Measurements from ENCODE around the gene CD200. TPM values are rescaled to one million over a fixed set of nuclear protein-coding genes. Genes with fewer than 3 reads are reported as not detected.
"Not testable (repeated sequence)": the region's sequence is repeated elsewhere in the genome, so short reads cannot be mapped to it uniquely, and the experiment has no call there.

The CD200 gene
- total RNA-seq, 1 experiment from 2014 or later = not detected

- DNase-seq (ENCODE audit: low read depth) = no peak
These were observed 25.2 kb downstream of the CD200 start for GRCh38 chr3:112357930-112358780.

GRCh38 chr3:112360561-112360960 is 27.6 kb downstream of the CD200 start:
- DNase-seq (ENCODE audit: low read depth) = no peak

GRCh38 chr3:112362221-112362620 is 29.3 kb downstream of the CD200 start:
- no peak for DNase-seq (ENCODE audit: low read depth)

GRCh38 chr3:112364291-112364690 is 31.3 kb downstream of the CD200 start:
- no peak for DNase-seq (ENCODE audit: low read depth)

DNA sequence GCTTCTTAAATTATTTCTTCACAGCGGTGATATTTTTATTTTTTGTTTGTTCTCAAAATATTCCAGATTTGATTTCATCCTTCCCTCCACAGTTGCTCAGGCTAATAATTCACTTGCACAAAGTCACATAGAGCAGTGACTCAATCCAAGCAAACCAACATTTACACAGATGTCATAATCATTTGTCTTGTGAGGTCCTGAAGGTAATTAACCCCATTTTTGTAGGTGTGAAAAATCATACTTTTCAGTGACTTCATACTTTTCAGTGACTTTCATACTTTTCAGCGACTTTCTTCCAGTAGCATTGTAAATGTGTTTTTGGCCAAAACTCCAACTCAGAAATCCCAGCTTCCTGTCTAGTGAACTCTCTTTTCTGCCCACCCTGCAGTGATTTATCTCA is 32.1 kb downstream of the CD200 start:
- DNase-seq (ENCODE audit: low read depth) = no peak

- no peak for DNase-seq (ENCODE audit: low read depth)
These were observed 32.7 kb downstream of the CD200 start for GRCh38 chr3:112365636-112366035.

- DNase-seq (ENCODE audit: low read depth) = no peak
These were observed 33.6 kb downstream of the CD200 start for GRCh38 chr3:112366522-112366921.

GRCh38 chr3:112371569-112371968 is 38.6 kb downstream of the CD200 start:
- no peak for DNase-seq (ENCODE audit: low read depth)

GRCh38 chr3:112372396-112372795 is 39.4 kb downstream of the CD200 start:
- no peak for DNase-seq (ENCODE audit: low read depth)

- DNase-seq (ENCODE audit: low read depth) = no peak
These were observed 40.5 kb downstream of the CD200 start for GRCh38 chr3:112373476-112373875.

GRCh38 chr3:112373924-112374323 is 41.0 kb downstream of the CD200 start:
- no peak for DNase-seq (ENCODE audit: low read depth)

DNA sequence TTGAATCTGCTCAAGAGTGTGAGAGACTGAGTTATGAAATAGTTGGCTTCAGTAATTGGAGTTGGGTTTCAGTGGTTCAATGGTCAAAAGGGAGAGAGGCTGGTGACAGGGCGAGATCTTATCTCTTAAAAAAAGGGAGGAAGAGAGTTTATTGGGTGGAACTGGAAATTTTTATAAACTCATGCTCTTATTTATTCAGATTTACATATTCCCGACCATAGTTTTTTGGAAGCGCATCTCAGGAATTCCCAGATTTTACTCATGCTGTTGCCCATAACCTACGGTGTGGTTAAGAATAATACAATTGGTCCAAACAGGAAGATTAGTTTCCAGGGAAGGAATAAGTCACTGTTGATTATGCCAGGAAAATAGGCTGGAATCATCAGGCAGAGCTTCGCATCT is 41.4 kb downstream of the CD200 start:
- DNase-seq (ENCODE audit: low read depth) = no peak

DNA sequence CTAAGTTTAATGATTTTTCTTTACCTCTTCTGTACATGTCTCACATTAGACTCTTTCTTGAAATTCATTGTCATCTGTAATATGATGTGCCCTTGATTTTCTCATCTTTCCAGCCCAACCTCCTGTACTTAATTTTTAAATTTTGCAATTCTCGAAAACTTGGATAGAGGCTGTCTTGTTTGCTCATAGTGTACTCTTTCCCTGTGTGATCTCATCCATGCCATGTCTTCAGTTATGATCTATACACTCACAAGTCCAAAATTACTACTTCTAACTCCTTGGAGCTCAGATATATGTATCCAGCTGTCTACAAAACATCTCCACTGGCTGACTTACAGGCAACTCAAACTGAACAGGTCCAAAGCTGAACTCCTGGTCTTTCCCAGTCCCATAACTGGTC is 42.2 kb downstream of the CD200 start:
- no peak for DNase-seq (ENCODE audit: low read depth)

DNA sequence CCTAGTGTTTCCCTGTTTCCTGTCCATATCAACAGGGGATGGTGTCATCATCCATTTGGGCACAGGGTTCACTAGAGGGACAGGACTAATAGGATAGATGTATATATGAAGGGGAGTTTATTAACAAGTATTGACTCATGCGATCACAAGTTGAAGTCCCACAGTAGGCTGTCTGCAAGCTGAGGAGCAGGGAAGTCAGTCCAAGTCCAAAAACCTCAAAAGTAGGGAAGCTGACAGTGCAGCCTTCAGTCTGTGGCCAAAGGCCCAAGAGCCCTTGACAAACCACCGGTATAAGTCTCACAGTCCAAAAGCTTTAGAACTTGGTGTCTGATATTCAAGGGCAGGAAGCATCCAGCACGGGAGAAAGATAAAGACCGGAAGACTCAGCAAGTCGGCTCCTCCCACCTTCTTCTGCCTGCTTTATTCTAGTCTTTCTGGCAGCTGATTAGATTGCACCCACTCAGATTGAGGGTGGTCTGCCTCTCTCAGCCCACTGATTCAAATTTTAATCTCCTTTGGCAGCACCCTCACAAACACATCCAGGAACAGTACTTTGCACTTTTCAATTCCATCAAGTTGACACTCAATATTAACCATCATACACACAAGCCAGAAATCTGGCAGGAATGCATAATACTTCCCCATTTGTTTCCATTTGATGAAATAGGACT is 43.4 kb downstream of the CD200 start:
- no peak for DNase-seq (ENCODE audit: low read depth)

DNA sequence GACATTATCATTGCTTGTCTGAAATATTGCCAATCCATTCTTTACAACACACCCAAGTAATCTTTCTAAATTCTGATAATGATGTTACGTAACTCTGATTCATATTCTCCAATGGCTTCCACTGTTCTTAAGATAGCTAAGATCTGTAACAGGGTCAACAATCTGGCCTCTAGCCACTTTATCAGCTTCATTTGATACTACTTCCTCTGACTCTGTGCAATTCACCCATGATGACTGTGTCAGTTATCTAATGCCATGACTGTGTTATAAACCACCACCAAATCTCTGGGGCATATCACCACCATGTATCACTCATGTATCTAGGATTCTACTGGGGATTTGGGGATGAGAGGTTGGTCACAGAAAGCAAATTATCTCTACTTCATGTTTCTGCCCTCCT is 44.0 kb downstream of the CD200 start:
- peak; percentile 69 for DNase-seq (ENCODE audit: low read depth)

DNA sequence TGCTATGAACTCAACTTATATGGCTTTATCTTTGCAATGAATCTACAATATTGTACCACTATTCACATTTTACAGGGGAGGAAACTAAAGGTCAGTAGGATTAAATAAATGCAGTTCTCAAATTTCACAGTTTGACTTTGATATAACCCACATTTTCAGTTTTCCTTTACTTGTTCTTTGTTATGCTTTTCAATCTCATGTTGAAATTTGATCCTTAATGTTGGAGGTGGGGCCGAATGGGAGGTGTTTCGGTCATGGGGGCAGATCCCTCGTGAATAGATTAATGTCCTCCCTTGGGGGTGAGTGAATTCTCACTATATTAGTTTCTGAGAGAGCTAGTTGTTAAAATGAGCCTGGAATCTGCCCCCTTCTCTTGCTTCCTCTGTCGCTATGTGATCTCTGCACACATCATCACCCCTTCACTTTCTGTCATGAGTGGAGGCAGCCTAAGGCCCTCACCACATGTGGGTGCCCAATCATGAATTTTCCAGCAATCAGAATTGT is 44.7 kb downstream of the CD200 start:
- DNase-seq (ENCODE audit: low read depth) = no peak

- not testable (repeated sequence) for DNase-seq (ENCODE audit: low read depth)
These were observed 45.4 kb downstream of the CD200 start for GRCh38 chr3:112378347-112378746.

- DNase-seq (ENCODE audit: low read depth) = peak; percentile 53
These were observed 46.2 kb downstream of the CD200 start for GRCh38 chr3:112379020-112379690.

- no peak for DNase-seq (ENCODE audit: low read depth)
These were observed 49.0 kb downstream of the CD200 start for GRCh38 chr3:112381673-112382542.

GRCh38 chr3:112382543-112383160 is 49.7 kb downstream of the CD200 start:
- DNase-seq (ENCODE audit: low read depth) = no peak

GRCh38 chr3:112384769-112385168 is 51.8 kb downstream of the CD200 start:
- no peak for DNase-seq (ENCODE audit: low read depth)
